GM18951 (cell line): ENCODE measurements around the gene GLI3.

Experiments
- POLR2A ChIP-seq: IDR thresholded peaks from 4 replicates; pipeline ENCODE4 v1.6.1; 2011; ENCODE audit warnings: mild to moderate bottlenecking; ENCODE audit not compliant: insufficient read length, insufficient read depth; ENCODE audit errors: extremely low read depth
- in situ Hi-C: fragments of 300-500 bp; cut with MboI; formaldehyde crosslinking; loops from one replicate; pipeline ENCODE4 v1.12.0; 2022; ENCODE audit warnings: low sequenced_read_pairs, mixed read lengths, inconsistent platforms; ENCODE audit not compliant: unreplicated experiment

GLI3 gene

DNA sequence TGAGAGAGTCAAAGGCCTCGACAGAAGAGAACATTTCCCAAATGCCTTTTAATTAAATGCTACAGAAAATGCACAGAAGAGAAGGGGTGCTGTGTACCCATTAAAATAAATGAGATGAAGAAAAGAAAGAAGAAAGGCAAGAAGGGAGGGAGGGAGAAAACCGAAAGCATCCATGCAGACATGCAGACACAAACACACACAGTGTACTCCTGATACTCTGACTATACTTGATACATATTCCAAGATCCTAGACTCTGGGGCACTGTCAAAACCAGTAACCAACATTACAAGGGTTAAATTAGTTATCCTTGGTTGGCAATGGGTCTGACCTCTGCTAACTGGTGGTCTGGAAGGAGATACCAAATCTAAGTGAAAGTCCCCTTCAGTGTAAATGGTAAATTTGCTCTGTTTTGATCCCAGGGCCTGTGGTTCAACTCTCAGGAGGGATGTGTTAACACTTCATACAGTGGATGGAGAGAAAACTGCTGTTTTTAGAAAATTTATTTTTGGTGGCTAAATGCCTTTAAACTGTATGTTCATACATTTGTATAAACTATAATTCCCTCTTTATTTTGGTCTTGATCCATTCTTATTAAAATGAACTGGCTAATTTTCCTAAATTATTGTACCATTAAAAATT lies 241.3 kb downstream of the GLI3 start:
- no peak for TF ChIP-seq POLR2A
- in situ Hi-C loops: no loop called here

GRCh38 chr7:41994746-41995110 lies 242.3 kb downstream of the GLI3 start:
- no peak for TF ChIP-seq POLR2A
- in situ Hi-C loops: no loop called here

DNA sequence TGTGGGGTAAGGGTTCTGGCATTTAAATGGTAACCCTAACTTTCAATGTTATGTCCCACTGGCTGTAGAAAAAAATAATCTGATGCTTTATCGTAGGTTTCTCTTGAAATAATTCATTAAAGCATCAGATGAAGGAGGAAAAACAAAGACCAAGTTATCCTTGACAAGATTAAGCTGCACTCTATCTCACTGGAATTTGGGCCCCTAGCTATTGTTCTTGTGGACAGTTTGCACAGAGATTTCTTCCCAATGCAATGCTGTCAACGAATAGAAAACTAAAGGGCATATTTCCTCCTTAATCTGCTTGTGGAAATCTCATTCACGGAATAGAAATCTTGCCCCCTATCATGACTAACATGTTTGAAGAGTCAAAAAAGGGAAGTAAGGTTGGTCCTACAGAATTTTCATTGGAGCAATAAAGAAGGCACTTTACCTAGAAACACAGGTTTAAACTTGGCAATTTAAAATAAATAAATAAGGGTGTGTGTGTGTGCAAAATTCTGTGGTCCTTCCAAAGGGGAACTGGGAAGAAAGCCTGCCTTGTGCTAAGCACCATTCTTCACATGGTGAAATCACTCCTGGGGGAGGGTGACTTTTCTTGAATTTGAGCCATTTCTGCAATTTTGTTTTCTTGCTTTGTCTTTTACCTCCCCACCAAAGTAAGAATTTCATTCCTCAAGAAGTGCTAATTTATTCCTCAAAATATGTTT lies 242.8 kb downstream of the GLI3 start:
- in situ Hi-C loops: no loop called here
- TF ChIP-seq POLR2A: no peak

- in situ Hi-C loops: no loop called here
- no peak for TF ChIP-seq POLR2A
Observed at GRCh38 chr7:41992881-41993867, 243.8 kb downstream of the GLI3 start.

DNA sequence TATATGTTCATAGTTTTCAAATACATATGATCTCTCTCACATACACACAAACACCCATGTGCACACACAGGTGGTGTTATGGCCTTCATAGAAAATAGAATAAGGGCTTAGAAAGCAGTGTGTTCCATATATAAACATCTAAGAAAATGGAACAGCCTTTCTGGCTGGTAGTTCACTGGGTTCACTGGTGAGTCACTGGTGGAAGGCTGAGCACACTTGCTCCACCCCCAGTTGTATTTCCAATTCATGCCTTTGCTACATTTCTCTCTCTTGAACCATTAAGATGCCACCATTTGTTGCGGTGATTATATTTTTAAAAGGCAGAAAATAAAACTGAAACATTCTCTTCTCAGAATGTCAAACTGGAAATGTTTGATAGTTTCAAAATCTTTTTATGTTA lies 252.1 kb downstream of the GLI3 start:
- in situ Hi-C loops: no loop called here
- TF ChIP-seq POLR2A: no peak

DNA sequence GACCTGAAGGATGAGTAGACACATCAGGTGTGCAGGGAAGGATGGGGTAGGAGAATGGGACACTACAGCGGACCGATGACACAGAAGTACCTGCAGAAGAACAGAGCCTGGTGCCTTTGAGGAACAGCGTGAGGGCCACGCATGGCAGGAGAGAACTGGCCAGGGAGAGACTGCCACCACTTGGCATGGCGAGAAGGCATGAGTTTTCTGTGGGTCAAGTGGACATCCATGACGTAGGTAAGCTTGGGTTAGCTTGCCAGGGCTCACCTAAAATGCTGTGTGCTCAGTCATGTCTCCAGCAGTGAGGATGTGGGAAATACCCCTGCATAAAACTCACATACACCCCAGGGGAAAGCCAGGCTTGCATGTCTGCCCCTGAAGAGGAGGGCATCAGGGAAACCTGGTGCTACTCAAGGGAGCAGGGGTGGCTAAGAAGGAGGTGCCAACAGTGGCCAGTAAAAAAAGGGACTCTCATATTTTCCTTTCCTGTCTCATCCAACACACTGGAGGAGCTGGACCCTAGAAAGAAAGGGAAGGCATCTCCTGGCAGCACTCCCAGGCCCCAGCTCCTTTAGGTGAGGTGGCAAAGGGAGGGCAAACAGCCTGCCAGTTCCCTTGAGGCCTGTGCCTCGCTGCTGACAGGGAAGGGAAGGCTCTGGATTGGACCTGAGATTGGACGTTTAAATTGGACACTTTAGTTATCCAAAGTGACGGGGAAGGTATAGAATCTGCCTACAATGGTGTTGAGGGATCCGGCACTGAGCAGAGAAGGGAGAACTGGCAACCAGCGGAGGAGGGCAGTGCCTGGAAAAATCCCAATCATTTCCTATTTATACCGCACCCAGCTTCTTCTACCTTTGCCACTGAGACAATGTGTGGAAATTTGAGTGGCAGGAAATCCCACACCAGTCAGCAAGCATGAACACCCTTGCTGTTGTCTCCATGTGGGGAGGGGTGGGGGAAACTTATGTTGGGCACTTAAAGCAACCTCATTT lies 255.7 kb downstream of the GLI3 start:
- TF ChIP-seq POLR2A: no peak
- in situ Hi-C loops: no loop called here

- in situ Hi-C loops: no loop called here
- TF ChIP-seq POLR2A: no peak
Observed at GRCh38 chr7:41979834-41980307, 257.1 kb downstream of the GLI3 start.

DNA sequence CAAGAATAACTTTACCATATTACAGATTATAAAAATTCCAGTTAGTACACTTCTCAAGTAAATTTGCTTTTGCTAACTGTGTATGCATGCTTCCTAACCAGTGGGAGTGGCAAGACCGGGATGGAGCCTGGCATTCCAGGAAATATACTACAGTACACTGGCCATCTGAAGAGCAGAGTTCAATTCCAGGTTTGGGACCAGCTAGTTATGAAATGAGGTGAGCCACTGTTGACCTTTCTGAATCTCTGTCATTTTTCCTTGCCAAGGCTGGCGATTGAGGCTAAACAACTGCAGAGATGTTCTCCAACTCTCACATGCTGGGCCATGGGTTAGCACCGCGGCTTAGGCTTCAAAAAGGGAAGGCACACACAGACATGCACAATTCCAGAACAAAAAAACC lies 258.2 kb downstream of the GLI3 start:
- TF ChIP-seq POLR2A: no peak
- in situ Hi-C loops: no loop called here

GRCh38 chr7:41977661-41978060 lies 259.3 kb downstream of the GLI3 start:
- in situ Hi-C loops: no loop called here
- no peak for TF ChIP-seq POLR2A

GRCh38 chr7:41977151-41977651 lies 259.8 kb downstream of the GLI3 start:
- in situ Hi-C loops: no loop called here
- no peak for TF ChIP-seq POLR2A

DNA sequence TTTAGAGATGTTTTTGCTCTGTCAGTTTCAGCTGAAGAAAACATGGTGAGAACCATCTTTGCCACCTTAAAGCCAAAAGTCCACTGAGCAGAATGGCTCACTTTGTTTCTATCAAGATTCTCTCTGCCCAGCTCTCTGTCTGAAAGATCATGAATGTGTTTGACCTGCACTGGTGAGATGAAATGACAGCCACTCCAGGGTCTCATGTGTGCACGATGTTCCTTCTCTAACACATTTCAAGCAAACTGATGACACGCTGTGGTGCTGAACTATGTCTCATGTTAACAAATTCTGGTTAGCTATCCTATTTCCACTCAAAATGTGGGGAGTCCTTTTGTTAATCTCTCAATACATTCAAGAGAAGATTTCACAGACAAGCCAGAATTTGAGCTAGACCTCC lies 260.6 kb downstream of the GLI3 start:
- in situ Hi-C loops: no loop called here
- TF ChIP-seq POLR2A: no peak

GRCh38 chr7:41975849-41976248 lies 261.2 kb downstream of the GLI3 start:
- TF ChIP-seq POLR2A: no peak
- in situ Hi-C loops: no loop called here
